NB4 (cell line): ENCODE measurements around the gene PRKD2.

ENCODE experiments used
- DNase-seq: peaks from one replicate; pipeline ENCODE4 v3.0.0; 2010; ENCODE audit warnings: low read depth
- H3K4me3 ChIP-seq: one replicate; pipeline ENCODE4 v1.5.1; 2011; ENCODE audit warnings: mild to moderate bottlenecking, low read depth, low read length, moderate library complexity
- MYC ChIP-seq: IDR thresholded peaks from 2 replicates; pipeline ENCODE4 v1.6.1; 2011; ENCODE audit warnings: low read depth, low read length
- POLR2A ChIP-seq: IDR thresholded peaks from 2 replicates; pipeline ENCODE4 v1.6.1; 2011; ENCODE audit warnings: mild to moderate bottlenecking; ENCODE audit not compliant: insufficient read length; ENCODE audit errors: extremely low read depth
- TF ChIP-seq, protein P1 (sequence below): IDR thresholded peaks from 2 replicates; pipeline ENCODE4 v1.6.1; 2011; ENCODE audit warnings: low read depth, low read length
- TF ChIP-seq, protein P2 (sequence below): IDR thresholded peaks from one replicate; pipeline ENCODE4 v1.5.1; 2012; ENCODE audit warnings: low read depth, low read length

Gene PRKD2

DNA sequence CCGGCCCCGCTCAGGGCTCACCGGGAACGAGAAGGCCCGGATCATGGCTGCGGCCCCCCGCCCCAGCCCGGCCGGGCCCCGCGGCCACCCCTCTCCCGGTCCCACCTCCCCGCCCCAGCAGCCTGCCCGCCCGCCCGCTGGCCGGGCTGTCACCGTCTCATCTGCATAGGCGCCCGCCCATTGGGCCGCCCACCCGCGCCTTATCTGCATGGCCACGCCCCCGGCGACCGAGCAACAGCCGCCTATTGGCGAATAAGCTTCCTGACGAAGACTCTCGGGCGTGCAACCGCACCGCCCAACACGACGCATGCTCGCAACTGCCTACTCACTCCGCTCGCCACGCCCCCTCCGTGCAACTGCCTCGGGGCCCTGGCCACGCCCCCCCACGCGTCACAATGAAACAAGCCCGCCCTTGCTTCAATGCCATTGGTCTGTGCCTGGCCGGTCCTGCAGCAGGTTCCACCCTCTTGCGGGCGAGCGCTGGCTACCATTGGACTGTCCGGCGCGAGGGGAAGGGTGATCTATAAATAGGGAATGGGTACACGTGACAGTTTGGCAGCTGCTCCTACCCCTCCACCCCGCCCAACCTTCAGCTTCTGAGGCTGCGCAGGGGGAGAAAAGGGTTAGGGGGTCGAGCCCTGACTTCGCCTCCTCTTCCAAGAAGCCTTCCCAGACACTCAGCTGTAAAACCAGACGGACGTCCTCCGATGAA is 55.7 kb downstream of the PRKD2 start, which contains the start of gene DACT3:
DACT3 (minus strand) TSS at position 163 of the 712 bp plus-strand sequence; CDS start at position 45, 118 bp downstream.
- peak within 1 kb of the TSS; percentile 42 for H3K4me3 ChIP-seq
- peak; percentile 100 for DNase-seq
- TF ChIP-seq, protein P1, sequence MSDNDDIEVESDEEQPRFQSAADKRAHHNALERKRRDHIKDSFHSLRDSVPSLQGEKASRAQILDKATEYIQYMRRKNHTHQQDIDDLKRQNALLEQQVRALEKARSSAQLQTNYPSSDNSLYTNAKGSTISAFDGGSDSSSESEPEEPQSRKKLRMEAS, result peak; percentile 98
- TF ChIP-seq MYC, result peak; percentile 72
- TF ChIP-seq, protein P2, sequence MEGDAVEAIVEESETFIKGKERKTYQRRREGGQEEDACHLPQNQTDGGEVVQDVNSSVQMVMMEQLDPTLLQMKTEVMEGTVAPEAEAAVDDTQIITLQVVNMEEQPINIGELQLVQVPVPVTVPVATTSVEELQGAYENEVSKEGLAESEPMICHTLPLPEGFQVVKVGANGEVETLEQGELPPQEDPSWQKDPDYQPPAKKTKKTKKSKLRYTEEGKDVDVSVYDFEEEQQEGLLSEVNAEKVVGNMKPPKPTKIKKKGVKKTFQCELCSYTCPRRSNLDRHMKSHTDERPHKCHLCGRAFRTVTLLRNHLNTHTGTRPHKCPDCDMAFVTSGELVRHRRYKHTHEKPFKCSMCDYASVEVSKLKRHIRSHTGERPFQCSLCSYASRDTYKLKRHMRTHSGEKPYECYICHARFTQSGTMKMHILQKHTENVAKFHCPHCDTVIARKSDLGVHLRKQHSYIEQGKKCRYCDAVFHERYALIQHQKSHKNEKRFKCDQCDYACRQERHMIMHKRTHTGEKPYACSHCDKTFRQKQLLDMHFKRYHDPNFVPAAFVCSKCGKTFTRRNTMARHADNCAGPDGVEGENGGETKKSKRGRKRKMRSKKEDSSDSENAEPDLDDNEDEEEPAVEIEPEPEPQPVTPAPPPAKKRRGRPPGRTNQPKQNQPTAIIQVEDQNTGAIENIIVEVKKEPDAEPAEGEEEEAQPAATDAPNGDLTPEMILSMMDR, result no peak
- TF ChIP-seq POLR2A, result no peak

DNA sequence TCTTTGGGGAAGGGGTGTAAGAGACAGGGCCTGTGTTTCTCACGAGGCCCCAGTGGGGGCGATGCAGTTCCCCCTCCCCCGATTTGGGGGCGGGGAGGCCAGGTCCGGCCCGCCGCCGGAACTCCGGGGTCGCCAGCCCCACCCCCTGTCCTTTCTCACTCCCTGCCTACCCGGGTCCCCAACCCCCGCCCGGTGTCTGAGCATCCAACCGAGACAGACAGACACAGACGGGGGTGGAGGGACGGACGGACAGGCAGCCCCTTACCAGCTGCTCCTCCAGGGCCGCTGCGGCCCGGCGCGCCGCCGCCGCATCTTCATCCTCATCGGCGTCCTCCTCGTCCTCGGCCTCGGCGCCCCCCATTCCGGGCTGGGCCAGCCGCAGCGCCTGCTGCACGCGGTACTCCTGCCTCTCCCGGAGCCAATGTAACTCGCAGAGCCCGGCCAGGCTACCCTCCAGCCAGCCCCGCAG is 56.3 kb downstream of the PRKD2 start:
- DNase-seq, result no peak
- H3K4me3 ChIP-seq, result peak overlapping the region; percentile 18
- TF ChIP-seq, protein P1, result no peak

DNA sequence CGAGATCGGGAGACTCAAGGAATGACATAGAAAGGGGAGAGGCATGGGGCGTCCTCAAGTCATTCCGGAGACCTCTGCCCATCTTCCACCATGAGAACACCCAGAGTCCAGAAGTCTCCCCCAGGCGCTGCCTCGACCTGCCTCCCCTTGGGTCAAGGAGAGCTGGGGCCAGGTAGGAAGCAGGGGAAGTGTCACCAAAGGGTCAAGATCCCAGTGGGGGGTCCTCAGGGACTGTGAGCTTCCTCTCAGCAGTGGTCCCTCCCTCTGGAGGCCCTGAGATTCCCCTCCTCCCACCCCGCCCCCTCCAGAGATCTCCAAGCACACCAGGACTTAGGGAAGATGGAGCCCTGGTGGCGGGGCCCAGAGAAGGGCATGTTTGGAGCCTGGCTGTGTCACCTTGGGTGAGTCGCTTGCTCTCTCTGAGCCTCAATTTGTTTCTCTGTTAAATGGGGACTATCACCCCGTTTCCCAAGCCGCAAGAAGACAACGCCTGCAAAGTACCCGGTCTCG is 56.9 kb downstream of the PRKD2 start:
- peak; percentile 62 for DNase-seq
- no peak overlapping the region for H3K4me3 ChIP-seq
- TF ChIP-seq, protein P2, result peak; percentile 4
- no peak for TF ChIP-seq MYC

DNA sequence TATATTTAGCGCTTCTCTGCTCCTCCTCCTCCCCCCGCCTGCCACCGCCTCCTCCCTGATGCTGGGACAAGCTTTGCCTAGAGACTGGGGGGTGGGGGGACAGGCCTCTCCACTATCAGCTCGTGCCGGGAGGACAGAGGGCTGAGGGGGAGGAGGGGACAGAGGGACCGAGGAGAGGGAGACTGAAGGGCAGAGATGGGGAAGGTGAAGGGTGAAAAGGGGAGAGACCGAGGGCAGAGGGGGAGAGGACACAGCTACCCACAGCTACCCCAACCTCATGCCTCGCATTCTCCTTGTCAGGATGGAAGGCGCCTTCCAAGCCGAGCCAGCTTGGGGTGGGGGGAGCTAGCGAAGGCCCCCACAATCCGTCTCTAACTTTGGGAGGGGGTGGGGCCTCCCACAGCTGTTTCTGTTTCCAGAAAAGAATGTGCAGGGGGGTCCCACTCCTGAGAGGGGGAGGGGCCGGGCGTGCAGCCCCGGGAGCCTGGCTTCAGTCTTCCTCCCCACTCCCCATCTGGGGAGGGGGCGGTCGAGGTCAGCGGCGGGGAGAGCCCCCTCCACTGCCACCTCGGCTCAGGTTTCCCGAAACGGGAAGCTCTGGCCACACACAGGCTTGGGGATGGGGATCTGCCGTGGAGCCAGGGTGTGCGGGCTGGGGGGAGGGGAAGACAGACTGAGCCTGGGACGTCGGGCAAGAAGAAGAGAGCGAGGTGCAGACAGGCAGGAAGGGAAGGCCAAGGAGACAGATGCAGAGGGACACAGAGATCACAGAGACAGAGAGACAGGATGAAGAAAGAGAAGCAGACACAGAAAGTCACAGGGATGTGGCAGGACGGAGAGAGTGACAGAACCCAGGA is 57.5 kb downstream of the PRKD2 start:
- H3K4me3 ChIP-seq, result no peak overlapping the region
- TF ChIP-seq MYC (peak; percentile 51; the same call in 1 of the 2 replicates), POLR2A (no peak)
- TF ChIP-seq, protein P2, result no peak
- TF ChIP-seq, protein P1, result peak; percentile 57; the same call in 1 of the 2 replicates

DNA sequence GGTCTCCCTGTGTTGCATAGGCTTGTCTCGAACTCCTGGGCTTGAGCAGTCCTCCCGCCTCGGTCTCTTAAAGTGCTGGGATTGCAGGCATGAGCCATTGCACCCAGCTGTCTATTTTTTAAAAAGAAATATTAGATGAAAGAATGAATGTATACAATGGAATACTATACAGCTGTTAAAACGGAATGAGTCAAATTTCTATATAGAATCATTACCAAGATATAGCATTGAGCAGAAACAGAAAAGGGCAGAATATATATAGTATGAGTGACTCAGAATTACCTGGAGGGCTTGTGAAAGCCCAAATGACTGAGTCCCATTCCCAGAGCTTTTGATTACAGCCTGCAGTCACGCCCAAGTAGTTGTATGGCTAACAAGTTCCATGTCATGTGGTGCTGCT is 60.4 kb downstream of the PRKD2 start:
- DNase-seq, result no peak
- no peak overlapping the region for H3K4me3 ChIP-seq
- TF ChIP-seq MYC (no peak), POLR2A (no peak)
- TF ChIP-seq, protein P1, result no peak
- TF ChIP-seq, protein P2, result no peak

More for the DNA sequence above, 57.5 kb downstream of the PRKD2 start:
- DNase-seq, result peak; percentile 70

DNA sequence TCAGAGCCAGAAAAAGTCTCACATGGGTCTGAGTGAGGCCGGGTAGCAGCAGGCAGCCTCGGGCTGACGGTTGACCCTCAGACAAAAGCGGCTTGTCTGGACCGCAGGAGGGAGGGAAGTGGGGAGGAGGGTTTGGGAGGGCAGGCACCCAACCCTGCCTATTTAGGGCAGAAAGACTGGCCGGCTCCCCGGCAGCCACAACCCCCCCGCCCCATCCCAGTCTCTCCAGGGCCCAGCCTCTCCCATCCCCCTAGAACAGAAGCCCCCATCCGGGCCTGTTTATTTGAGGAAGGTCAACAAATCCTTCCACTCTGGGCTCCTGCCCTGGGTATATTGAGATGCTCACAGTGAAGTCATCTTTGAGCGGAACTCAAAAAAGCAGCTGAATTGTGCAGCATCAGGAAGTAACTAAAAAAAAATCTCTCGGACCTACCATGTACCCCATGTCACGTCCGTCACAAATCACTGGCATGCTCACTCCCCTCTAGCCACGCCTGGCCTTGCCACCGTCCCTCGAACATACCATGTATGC is 62.2 kb downstream of the PRKD2 start:
- no peak overlapping the region for H3K4me3 ChIP-seq
- TF ChIP-seq, protein P2, result no peak
- no peak for TF ChIP-seq POLR2A
- TF ChIP-seq MYC, result no peak
- TF ChIP-seq, protein P1, result no peak
- DNase-seq, result no peak
